Stimulated activated CD4-positive, alpha-beta T cell treated with anti-CD3 and anti-CD28 coated beads, TNF-alpha, amount 100 ng/mL, for 1 hour (primary cell): ENCODE results near the gene RIC1.
"Not testable (repeated sequence)": the region's sequence is repeated elsewhere in the genome, so short reads cannot be mapped to it uniquely, and the experiment has no call there.

ENCODE experiments used
- DNase-seq, 3 donors: peaks; one replicate each; pipeline ENCODE4 v3.0.0-alpha.2; 2020; ENCODE audit warnings: low read depth in 3 of 3, low spot score in 1 of 3

RIC1 gene

DNA sequence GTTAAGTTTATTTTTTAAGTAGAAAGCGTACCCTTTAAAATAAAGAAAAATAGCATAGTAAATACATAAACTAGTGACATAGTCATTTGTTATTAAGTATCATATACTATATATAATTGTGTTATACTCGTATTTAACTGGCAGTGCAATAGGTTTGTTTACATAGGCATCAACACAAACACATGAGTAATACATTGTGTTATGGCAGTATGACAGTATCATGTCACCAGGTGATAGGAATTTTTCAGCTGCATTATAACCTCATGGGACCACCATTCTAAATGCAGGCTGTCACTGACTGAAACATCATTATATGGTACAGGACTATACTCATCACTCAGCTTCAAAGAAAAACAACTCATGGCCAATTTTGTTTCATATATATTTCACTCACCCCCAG, 8.4 kb upstream of the RIC1 start:
- DNase-seq: no peak

DNA sequence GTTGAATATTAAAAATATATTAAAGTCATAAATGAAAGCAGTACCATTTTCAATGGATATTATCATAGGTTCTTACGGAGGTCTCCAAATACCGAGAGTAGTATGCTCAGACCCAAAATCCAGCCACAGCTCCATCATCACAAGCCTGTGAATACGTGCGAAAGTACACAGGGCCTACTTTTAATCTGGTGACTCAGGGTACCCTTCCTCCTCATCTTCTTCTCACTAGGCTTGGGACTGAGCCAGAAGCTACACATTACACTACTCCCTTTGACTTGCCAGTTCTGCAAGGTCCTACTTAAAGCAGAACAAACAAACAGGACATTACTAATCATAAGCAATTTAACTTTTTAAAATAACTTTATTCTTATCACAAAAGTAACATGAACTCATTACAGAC, 7.6 kb upstream of the RIC1 start:
- no peak for DNase-seq

DNA sequence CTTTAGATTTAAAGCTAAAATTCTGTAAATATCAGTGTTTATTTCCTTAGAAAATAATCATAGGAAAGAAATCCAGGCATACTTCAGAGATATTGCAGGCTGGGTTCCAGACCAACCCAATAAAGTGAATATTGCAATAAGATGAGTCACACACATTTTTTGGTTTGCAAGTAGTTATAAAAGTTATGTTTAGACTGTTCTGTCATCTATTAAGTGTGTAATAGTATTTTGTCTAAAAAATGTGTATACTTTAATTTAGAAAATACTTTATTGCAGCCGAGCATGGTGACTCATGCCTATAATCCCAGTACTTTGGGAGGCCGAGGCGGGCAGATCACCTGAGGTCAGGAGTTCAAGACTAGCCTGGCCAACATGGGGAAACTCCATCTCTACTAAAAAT, 6.9 kb upstream of the RIC1 start:
- no peak for DNase-seq

GRCh38 chr9:5624655-5625054, 4.3 kb upstream of the RIC1 start:
- DNase-seq: no peak

DNA sequence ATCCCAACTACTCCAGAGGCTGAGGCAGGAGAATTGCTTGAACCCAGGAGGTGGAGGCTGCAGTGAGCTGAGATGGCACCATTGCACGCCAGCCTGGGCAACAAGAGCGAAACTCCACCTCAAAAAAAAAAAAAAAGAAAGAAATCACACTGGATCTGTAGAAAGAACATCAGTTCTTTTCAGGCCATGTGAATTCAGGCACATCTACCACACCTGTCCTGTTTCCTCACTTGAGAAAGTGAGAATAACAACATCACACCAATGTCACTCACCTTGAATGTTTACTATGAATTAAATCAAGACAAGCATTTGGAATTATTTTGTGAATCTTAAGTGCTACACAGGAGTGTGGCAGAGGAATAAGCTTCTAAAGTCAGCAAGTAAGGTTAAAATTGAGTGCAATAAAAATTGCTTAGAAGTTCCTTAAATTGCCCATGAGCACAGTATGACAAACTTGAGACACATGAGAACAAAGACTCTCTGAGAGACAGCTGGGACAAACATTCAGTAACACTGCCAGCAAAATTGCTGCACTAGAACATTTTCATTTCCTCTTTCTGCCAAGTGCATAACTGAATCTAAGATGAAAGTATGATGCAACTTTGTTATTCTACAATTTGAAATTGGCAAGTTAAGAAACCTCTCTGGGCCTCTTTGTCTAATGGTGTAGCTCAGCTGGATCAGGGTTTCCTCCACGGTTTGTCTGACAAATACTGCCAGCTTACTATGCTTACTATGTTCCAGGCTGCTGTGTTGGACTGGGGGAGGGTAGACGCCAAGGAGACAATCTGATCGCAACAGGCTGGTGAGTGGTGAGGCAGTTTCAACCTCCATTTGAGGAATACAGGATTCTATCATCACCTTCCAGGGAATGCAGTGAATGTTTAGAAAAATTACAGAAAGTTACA, 1.9 kb upstream of the RIC1 start:
- DNase-seq: peak in 1 of 3 donors; percentile 7

- not testable (repeated sequence) for DNase-seq
Measured at GRCh38 chr9:5627686-5628085, 1.2 kb upstream of the RIC1 start.

GRCh38 chr9:5628183-5628529, 751 bp upstream of the RIC1 start:
- no peak for DNase-seq

GRCh38 chr9:5629312-5630080, 589 bp downstream of the RIC1 start:
- peak in 1 of 3 donors; percentile 29 for DNase-seq

DNA sequence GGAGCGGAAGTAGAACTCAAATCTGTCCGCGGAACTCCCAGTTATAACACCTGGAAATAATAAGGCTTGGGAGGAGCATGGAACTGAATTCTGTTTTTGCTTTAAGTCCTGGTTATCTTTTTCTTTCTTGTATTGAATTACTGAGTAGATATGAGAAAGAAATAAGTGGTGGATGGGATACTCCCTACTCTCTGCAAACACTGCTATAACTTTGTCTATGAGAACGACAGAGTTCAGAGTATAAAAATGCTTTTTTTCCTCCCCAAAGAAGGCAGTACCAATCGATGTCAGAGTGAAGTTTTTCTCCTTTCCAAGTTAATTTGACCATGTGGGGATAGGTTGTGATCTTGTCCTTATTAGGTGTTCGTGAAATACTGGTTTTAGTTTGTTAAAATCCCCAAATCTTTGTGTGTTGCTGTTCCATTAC, 1.2 kb downstream of the RIC1 start:
- no peak for DNase-seq

GRCh38 chr9:5631026-5631425, 2.1 kb downstream of the RIC1 start:
- DNase-seq: no peak

DNA sequence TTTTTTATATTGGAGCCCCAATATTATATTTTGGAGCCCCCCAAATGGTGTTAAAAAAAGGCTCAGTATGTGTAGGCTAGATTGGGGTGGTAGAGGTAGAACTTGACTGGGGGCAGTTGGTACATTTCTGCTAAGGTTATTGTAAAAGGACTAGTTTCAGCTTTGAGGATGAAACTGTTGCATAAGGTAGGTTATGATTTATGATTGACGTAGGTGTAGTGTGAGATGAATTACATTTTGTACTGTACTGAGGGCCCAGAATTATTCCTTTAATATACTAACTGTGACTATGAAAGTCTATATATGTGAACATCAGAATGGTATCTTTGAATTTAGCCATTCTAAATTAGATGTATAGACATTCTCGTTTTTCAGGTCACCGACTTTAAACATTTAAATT, 3.6 kb downstream of the RIC1 start:
- DNase-seq: no peak

DNA sequence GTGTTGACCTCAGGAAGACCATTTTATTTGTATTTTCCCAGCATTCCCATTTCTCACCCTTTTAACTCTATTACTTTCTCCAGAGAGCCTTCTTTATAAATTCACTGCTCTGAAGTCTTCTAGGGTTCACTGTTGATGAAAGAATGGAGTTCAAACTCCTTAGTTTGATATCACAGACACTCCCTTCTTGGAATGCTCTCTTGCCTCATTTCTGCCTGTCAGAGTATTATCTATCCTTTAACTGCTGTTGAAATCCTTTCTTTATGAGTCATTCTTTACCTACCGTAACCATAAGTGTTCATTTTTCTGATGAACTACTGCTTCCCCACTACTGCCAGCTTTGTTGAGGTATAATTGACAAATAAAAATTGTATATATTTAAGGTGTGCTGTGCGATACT, 4.3 kb downstream of the RIC1 start:
- no peak for DNase-seq

GRCh38 chr9:5635390-5635789, 6.5 kb downstream of the RIC1 start:
- no peak for DNase-seq

GRCh38 chr9:5639816-5640215, 10.9 kb downstream of the RIC1 start:
- DNase-seq: no peak

DNA sequence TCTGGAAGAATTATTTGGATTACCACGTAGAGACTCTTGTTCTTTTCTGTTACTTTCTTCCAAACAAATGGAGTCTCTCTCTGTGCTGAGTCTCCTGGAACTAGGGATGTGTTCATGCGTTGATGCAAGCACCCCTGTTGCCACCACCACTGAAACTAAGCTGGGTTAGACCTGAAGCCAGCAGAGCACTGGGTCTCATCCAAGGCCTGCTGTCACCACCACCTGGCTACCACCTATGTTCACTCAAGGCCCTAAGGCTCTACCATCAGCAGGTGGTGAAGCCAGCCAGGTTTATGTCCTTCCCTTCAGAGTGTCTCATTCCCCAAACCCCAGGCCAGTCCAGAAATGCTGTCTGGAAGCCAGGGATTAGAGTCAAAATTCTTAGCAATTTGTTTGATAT, 13.3 kb downstream of the RIC1 start:
- no peak for DNase-seq

- DNase-seq: no peak
Measured at GRCh38 chr9:5643005-5643624, 14.2 kb downstream of the RIC1 start.

DNA sequence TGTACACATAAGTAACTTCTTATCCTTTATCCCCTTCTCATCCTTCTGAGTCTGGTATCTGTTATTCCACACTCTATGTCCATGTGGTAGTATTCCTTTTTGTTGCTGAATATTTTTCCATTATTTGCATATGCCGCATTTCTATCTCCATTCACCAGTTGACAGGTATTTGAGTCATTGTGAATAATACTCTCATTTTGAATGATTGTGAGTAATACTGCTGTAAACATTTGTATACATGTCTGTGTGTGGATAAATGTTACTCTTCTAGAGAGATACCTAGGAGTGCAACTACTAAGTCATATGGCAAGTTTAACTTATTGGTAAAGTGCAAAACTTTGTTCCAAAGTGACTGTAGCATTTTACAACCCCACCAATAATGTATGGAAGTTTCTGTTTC, 15.6 kb downstream of the RIC1 start:
- no peak for DNase-seq

- DNase-seq: no peak
Measured at GRCh38 chr9:5646116-5646515, 17.2 kb downstream of the RIC1 start.

DNA sequence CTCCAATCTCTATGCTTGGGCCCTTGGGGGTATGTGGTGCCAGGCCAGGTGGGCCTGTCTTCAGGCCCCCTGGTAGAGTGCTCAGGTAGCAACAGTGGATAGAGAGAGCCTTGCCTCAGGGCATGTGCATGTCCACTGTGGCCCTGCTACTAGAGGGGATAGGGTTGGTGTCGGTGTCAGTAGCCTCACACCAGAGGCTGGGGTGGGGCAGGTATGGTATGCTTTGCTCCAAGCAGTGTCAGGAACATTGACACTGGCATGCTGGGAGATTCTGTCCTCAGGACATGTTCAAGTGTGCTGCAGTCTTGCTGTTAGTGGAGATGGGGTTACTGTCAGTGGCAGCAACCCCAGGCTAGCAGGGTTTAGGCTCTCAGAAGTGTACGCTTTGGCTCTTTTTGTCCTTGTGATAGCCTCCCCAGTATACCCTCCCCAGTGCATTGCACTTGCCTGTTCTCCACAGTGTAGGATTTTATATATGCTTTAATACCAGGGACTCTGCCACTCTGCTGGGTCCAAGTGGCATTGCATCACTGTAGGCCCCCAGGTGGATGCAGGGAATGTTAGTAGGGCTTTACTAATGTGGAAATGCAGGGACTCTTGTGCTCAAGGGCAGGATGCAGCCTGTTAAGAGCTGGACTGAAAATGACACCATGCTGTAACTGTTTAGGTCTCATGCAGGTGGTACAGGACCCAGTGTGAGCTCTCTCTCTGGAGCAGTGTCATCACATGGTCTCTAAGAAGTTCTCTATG, 21.6 kb downstream of the RIC1 start:
- no peak for DNase-seq

DNA sequence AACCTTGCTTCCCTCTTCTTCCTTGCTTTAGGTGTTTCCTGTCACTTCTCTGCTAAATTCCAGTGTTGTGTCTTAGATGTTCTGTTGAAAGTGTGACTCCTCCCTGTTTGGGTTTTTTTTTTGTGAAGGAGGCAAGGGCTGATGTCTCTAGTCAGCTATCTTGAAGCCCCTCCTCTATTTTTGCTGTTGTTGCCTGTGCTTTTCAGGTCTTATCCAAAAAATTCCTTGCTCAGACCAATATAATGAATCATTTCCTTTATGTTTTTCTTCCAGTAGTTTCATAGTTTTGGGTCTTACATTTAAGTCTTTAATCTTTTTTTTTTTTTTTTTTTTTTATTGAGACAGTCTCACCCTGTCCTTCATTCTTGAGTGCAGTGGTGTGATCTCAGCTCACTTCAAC, 22.3 kb downstream of the RIC1 start:
- no peak for DNase-seq

DNA sequence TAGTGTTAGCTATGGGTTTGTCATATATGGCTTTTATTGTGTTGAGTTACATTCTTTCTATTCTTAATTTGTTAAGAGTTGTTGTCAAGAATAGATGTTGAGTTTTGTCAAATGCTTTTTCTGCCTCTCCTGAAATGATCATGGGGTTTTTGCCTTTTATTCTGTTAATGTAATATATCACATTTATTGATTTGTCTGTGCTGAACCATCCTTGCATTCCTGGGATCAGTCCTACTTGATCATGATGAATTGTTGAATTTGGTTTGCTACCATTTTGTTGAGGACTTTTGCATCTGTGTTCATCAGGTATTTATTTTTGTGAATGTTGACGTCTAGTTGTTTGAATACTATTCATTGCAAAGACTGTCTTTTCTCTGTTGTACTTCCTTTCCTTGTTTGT, 23.9 kb downstream of the RIC1 start:
- DNase-seq: no peak
